Testis (tissue), 2 donors: ENCODE results near the gene SAMD3.

Source experiments
- POLR2A ChIP-seq: fragments of 450-650 bp; IDR thresholded peaks from one replicate; pipeline ENCODE4 v1.6.1; 2017; ENCODE audit warnings: antibody characterized with exemption, mild to moderate bottlenecking, moderate library complexity
- TF ChIP-seq, protein P1 (sequence below), 3 experiments: fragments of 450-650 bp in 2 of 3; fragments of 200-600 bp in 1 of 3; sonication (generic) in 1 of 3; IDR thresholded peaks; one replicate each; pipeline ENCODE4 v1.5.1; 2016 to 2019; ENCODE audit warnings: antibody characterized with exemption in 3 of 3, mild to moderate bottlenecking in 2 of 3, moderate library complexity in 1 of 3

DNA sequence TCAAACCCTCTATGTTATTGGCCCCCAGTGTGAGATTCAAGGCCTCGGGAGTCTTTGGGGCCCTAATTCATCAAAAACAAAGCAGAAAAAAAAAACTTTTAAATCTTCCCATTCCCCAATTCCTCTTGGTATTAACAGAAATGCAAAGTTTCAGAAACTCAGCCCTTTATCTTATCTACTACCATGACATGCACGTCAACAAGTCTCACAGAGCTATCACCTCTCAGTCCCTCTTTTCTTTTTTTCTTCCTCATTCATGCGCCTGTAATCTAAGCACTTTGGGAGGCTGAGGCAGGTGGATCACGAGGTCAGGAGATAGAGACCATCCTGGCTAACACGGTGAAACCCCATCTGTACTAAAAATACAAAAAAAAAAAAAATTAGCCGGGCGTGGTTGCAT is 22.7 kb downstream of the SAMD3 start:
- TF ChIP-seq, protein P1, sequence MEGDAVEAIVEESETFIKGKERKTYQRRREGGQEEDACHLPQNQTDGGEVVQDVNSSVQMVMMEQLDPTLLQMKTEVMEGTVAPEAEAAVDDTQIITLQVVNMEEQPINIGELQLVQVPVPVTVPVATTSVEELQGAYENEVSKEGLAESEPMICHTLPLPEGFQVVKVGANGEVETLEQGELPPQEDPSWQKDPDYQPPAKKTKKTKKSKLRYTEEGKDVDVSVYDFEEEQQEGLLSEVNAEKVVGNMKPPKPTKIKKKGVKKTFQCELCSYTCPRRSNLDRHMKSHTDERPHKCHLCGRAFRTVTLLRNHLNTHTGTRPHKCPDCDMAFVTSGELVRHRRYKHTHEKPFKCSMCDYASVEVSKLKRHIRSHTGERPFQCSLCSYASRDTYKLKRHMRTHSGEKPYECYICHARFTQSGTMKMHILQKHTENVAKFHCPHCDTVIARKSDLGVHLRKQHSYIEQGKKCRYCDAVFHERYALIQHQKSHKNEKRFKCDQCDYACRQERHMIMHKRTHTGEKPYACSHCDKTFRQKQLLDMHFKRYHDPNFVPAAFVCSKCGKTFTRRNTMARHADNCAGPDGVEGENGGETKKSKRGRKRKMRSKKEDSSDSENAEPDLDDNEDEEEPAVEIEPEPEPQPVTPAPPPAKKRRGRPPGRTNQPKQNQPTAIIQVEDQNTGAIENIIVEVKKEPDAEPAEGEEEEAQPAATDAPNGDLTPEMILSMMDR (IDR thresholded peaks at IDR 0.05) = no peak
- TF ChIP-seq POLR2A = no peak
